GM18907 (cell line): ENCODE results near the gene HOXD3.

Experiments used
- ATAC-seq: cut with Tn5 transposase; IDR thresholded peaks from one replicate; pipeline ENCODE4 v1.9.1; 2021; ENCODE audit warnings: mild to moderate bottlenecking, moderate library complexity; ENCODE audit not compliant: unreplicated experiment

Gene HOXD3

DNA sequence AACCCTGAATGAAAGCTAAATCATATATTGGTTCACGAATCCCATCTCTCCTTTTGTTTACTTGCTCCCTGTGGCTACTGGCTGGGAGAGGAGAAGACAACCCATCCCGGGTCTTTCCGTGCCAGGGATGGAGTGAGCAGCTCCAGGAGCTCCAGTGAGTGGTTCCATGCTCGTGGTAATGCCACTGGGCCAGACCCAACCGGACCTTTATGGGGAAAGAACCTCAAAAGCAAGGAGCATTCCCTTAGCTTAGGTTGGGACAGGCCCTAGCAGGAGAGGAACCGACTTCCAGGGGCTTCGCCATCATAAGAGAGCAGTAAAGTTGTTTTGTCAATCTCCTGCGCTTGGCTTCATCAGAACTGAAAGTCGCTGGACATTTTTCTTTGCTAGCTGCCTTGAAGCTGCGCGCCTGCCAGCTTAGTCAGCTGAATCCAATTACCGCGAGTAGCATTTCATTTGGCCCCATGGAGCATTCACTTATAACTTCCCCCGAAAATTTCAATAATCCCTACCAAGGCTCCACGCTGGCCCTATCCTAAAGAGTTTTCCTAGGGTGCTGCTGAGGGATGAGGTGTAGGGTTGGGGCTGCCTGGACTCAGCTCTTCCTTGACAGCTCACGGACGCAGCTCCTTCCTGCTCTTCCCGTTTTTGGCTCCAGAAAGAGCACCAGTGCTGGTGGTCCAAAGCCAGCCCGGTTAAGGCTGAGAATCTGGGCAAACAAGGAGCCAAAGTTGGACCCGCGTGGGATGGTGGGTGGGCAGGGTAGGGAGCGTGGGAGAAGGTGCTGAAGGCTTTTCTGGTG lies 4.9 kb downstream of the HOXD3 start:
- ATAC-seq: no peak

DNA sequence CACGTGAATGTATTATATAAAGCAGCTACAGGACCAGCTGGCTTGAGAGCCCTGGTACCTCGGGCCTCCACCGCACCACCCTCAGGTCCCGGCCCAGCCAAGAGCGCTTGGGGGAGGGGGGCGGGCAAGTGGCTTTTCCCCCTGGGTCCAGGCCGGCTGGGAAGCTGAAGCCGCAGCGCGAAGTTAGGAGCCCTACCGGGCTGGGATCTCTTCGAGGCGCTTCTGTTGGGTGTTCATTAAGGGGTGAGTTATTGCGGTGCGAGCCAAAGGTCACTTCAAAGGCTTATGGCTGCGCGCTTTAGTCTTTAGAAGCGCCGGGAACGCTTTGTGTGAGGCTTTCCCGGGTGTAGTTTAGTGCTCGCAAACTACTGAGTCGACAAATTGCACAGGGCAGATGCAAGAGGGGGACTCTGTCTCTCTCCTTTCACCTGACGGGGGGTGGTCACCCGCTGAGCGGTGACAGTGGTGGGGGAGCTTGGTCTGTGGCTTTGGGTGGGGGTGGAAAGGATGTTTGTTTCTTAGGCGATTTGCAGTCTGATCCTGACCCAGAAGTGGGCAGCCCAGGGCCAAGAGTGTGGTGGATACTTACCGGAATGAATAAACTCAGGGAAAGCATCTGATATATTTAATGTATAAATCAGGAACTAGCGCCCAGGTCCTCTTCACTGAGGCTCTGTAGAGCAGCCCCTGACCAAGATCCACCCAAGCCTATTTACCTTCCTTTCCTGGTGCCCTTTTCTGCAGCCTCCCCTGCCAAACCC lies 6.0 kb downstream of the HOXD3 start:
- ATAC-seq: no peak

DNA sequence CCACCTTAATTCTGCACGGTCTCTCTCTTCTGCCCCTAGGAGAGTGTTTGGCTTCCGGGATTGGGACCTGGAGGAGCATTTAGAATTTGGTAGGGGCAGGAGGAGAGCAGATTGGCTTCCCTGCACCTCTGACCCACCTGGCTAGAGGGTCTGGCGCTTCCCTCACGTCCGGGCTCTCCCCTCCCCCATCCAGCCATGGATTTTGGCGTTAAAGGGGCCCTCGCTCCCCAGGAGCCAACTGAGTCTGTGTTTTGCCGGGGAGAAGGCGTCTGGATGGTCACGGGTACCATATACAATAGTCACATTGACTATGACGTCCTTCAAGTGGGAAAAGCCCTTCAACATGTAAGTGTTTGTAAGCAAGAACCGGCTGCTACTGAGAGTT lies 6.6 kb downstream of the HOXD3 start:
- no peak for ATAC-seq

DNA sequence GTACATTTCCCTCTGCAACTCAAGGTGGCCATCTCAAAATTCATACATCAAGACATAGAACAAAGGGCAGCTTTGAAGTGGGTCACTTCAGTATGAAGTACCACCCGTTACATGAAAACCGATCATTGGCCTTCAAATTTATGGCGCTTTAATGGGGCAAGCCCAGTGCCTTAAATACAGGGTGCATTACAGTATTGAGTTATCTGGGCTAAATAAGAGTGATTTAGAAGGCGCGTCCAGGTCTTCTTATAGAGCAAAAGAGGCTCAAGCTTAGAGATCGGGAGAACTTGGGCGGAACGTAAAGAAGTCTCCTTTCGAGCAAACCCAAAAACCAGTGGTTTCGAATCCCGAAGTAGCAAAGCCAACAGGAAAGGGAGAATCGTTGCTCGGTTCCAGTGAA lies 7.1 kb downstream of the HOXD3 start:
- ATAC-seq: no peak

DNA sequence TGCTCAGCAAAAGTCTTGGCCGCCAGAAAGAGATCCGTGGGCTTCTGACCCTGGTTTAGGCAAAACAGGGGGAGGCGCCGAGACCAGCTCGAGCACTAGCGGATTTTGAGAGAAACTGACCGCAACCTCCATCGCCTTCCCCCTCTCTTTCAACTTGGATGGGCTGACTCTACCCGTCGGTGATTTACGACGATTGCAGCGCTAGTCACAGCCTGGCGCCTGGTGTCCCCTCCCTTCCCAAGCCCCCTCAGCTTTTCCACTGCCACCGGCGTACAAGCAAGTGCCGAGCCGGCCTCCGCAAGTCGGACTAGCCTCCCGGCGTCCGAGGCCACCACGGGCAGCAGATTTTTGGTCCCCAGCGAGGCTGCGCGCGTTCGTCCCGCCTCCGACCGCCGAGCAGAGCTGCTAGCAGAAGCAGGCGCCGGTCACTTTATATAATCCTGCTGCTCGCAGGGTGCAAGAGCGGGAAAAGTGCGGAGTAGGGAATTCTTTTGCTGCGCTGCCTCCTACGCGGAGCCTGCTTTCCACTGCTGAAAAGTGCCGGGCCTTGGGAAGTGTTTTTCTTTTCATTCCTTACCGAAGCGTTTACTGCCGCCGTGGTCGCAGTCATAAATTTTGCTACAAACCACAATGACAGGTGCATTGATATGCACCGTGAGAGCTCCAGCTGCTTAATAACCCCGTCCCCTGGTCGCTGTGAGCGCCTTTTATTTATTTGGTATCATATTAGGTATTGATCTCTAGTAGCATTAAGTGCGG lies 7.7 kb downstream of the HOXD3 start:
- no peak for ATAC-seq

DNA sequence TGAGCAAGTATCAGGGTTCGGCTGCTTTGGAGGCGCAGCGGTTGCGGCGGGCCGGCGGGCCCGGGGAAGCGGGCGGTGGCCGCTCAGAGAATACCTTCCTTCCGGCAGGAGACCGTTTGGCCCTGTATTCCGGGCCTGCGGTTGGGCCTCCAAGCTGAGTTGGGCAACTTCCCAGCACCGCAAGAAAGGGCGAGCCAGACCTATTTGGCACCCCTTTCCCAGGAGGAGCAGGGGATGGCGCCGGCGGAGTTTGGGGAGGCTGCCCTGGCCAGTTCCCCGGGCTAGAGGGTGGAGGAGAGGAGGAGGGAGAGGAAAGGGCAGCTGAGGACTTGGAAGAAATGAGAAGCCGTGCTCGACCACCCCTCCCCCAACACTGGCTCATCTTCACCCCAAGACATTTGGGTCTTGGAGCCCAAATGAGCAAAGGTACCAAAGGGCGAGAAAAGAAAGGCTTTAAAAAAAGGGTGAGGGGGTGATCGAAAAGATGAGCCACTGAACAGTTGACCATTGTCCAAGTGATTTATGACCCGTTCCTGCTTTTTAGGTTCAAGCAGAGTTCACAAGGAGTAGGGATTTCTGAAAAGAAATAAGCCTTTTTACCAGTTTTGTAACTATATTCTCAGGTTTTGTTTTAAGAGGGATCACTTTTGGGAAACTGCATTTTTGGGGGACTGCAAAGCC lies 8.4 kb downstream of the HOXD3 start:
- no peak for ATAC-seq

DNA sequence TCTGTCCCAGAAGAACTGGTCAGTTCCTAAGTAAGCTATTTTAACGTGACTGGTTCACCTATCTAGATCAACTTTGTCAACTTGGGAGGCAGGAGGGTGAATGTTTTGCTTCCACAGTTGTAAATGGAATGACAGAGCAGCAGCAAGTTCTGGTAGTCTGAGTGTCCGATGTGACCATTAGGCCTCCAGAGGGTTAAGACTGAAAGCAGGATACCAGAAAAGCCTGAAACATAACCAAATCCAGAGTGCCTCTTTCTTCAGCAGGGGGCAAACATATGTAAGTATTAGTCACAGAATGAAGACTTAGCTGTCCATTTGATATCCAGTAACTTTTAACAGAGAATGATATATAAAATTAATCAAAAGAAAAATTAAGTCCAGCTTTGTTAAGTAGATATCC lies 9.2 kb downstream of the HOXD3 start:
- no peak for ATAC-seq

DNA sequence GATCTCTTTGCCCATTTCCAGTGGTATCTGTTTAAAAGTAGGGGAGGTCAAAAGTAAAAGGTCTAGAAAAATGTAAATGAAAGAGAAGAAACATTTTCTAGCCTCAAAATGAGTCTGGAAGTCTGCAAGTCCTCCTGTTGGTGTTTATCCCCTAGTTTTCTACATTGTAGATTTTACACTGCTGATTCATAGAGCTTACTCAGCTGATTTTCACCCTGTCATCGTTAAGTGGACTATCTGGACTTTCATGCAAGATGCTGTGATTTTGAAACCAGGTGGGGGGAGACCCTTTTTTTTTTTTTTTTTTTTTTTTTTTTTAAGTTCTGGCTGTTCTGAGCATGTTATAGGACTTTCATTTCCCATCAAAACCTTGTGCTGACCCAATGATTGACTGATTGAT lies 10.3 kb downstream of the HOXD3 start:
- ATAC-seq: no peak

DNA sequence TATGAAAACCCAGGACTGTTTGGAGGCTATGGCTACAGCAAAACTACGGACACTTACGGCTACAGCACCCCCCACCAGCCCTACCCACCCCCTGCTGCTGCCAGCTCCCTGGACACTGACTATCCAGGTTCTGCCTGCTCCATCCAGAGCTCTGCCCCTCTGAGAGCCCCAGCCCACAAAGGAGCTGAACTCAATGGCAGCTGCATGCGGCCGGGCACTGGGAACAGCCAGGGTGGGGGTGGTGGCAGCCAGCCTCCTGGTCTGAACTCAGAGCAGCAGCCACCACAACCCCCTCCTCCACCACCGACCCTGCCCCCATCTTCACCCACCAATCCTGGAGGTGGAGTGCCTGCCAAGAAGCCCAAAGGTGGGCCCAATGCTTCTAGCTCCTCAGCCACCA lies 12.1 kb downstream of the HOXD3 start:
- no peak for ATAC-seq

DNA sequence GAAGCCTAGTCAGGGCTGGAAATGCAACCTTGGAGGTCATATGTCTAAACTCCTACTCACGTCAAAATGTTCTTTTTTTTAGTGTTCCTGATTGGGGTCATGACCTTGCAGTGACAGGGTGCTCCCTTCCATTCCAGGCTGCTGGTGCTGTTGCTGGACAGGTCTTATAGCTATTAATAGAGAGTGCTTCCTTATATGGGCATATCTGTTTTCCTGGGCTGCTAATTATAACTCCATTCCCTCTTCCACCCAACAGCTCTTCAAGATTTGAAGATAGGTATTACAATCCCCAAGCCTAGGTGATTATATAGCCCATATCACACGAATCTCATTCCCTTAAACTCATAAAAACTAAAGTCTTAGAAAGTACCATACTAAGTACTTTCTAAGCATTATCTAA lies 12.6 kb downstream of the HOXD3 start:
- ATAC-seq: no peak

DNA sequence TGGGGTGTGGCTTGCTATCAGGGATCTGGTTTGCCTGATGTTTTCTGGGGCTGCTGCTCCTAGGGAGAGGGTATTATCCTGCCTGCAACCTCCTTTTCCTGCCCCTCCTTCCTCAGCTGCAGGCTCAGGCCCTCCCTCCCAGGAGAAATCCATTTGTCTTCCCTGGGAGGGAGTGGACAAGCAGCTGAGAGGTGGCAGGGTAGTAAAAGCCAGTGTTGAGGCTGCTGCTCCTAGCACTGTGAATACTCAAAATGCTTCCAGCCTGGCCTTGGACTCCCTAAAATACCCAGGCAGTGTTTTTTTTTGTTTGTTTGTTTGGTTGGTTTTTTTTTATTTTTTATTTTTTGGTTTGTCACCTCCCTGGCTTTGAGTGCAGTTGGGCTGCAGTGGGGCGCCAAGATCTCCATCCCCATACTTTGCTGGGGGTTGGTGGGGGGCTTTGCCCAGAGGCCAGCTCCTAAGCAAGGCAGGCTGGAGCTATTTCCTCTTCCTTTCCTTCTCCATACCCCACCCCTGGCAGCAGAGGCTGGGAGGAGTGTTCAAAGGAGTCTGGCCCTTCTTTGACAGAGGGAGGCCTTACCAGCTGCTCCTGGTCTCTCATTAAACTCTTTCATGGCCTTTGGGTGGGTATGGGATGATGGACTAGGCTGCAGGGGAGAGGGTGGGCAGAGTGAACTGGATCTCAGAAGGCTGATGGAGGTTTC lies 13.6 kb downstream of the HOXD3 start:
- no peak for ATAC-seq

DNA sequence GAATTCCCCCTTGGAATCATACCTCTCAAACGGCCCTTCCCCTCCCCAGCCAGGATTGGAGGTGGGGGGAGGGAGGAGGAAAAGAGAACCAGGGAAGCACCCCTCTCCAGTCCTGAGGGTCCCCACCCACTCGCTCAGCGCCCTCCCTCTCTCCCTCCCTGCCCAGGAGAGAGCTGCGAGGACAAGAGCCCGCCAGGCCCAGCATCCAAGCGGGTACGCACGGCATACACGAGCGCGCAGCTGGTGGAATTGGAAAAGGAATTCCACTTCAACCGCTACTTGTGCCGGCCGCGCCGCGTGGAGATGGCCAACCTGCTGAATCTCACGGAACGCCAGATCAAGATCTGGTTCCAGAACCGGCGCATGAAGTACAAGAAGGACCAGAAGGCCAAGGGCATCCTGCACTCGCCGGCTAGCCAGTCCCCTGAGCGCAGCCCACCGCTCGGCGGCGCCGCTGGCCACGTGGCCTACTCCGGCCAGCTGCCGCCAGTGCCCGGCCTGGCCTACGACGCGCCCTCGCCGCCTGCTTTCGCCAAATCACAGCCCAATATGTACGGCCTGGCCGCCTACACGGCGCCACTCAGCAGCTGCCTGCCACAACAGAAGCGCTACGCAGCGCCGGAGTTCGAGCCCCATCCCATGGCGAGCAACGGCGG lies 14.4 kb downstream of the HOXD3 start:
- ATAC-seq: no peak

DNA sequence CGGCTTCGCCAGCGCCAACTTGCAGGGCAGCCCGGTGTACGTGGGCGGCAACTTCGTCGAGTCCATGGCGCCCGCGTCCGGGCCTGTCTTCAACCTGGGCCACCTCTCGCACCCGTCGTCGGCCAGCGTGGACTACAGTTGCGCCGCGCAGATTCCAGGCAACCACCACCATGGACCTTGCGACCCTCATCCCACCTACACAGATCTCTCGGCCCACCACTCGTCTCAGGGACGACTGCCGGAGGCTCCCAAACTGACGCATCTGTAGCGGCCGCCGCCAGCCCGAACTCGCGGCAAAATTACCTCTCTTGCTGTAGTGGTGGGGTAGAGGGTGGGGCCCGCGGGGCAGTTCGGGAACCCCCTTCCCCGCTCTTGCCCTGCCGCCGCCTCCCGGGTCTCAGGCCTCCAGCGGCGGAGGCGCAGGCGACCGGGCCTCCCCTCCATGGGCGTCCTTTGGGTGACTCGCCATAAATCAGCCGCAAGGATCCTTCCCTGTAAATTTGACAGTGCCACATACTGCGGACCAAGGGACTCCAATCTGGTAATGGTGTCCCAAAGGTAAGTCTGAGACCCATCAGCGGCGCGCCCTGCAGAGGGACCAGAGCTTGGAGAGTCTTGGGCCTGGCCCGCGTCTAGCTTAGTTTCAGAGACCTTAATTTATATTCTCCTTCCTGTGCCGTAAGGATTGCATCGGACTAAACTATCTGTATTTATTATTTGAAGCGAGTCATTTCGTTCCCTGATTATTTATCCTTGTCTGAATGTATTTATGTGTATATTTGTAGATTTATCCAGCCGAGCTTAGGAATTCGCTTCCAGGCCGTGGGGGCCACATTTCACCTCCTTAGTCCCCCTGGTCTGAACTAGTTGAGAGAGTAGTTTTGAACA lies 15.1 kb downstream of the HOXD3 start:
- ATAC-seq: no peak

DNA sequence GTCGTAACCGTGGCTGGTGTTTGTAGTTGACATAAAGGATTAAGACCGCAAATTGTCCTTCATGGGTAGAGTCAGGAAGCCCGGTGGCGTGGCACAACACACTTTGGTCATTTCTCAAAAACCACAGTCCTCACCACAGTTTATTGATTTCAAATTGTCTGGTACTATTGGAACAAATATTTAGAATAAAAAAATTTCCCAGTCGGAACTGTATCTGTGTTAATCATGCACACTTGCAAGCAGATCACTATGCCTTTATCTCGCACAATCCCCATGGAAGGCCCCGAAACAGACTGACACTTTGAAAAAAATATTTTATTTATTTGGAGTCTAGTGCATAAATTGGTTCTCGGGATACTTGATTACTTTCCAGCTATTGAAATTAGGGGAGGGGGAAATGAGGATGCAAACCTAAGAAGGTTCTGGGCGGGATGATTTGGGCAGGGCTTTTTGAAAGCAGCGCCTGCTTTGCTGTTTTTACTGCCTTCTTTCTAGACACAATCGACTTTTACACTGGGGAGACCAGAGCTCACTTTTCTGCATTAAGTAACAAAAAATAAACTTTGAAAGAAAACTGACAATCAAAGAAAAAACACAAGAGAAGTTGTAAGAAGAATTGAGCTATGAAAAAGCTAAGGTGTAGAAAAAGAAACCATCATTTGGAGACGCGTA lies 15.9 kb downstream of the HOXD3 start:
- no peak for ATAC-seq

DNA sequence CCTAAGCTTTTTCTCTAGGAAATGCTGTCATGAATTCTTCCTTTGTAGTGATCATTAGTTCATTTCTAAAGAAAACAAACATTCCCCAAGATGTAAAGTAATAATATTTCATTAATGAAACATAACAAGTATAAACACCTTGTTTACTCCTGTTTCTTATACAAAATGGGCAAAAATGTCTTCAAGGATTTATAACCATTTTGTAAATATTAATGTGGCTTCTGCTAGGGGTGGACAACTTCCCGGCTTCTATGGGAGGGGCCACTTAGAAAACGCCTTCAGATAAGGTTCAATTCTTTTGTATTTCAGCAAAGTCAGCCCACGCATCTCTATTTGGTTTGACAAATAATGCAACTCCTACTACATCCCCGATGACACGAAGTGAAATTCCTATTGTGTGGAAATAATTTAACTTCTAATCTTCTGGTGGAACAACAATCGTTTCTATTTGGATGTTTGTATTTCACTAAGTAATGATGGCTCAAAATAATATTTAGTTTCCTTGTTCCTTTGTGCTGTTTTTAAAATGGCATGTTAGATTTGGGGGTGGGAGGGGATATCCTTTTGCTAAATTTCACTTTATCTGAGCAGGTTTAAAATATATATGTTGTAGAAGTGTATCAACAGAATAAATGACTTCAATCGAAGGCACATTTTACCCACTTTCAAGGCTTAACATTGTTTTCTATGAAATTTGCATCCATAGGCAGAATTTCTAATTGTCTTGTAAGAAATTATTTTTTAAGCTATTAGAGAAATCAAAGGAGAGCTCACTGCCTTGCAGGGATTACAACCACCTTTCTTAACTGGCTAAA lies 16.7 kb downstream of the HOXD3 start:
- ATAC-seq: no peak

DNA sequence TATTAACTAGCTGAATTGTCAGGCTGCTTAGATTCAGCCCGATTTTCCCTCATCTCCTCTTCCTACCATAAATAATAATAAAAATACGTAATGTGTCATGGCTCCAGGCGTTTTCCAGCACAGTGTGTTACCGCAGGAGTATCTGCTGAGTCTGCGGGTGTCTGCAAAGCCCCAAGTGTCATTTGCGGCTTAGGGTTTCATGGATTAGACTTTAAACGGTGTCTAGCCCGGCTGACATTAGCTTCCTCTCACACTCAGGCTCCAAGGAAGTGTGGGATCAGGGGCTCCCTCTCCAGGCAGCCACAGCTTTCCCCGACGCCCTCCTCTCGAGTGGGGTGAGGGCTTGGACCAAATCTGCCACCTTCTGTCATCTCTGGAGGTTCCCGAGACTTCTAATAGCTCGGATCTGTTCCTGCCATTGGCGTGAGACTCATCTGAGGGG lies 17.3 kb downstream of the HOXD3 start:
- ATAC-seq: no peak

DNA sequence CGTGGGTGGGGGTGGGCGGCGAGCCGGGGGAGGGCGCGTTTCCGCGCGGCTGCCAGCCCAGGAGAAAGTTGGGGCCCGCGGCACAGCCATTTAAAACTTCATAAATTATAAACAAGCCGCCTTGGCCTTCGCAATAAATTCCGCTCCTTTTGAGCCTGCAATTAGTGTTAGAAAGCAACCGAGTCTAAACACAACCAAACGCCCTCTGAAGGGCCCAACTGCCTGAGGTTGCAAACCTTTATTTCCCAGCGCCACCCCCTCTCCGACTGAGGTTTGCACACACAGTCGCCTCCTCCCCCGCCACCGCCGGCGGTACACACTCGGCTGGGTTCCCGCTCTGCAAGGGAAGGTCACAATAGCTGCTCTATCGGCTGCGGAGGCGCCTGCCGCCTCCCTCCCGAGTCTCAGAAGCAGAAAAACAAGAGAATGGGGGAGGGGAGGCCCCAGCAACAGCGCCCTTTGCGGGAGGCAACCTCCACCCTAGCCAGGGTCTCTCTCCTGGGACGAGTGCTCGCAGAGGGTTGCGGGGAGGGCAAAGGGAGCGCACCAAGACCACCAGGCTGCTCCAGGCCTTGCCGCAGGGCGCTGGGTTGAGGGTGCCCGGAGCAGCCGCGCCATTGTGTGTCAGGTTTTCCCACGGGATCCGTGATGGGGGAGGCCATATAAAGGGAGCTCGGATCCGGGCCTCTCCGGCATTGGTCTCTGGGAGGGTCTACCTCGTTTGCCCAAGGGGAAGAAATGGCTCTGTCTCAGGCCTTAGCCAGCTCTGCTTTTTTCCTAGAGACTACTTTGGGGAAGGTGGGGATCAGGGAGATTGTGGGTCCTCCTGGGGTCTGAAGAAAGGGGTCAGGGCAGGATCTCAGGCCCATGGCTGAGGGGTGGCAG lies 18.0 kb downstream of the HOXD3 start:
- no peak for ATAC-seq
